NCI-H345 (cell line): Measurements from ENCODE around the gene ARHGAP19.
"Not testable (repeated sequence)": the region's sequence is repeated elsewhere in the genome, so short reads cannot be mapped to it uniquely, and the experiment has no call there.

Experiments used
- DNase-seq: peaks from one replicate; lab custom pipeline; 2025; lab: John Stamatoyannopoulos, UW

The ARHGAP19 gene

GRCh38 chr10:97321032-97321803, 28.8 kb upstream of the ARHGAP19 start:
- peak; percentile 66 for DNase-seq

GRCh38 chr10:97320480-97321031, 28.1 kb upstream of the ARHGAP19 start:
- DNase-seq, result no peak

- no peak for DNase-seq
Observed at GRCh38 chr10:97319671-97320479, 27.4 kb upstream of the ARHGAP19 start.

GRCh38 chr10:97318772-97319651, 26.6 kb upstream of the ARHGAP19 start, which contains the start of gene FRAT1:
Gene FRAT1, plus strand, starts transcription at chr10:97319271. Its CDS starts 183 bp downstream, at chr10:97319454.
- DNase-seq, result peak; percentile 77

GRCh38 chr10:97314671-97315070, 22.2 kb upstream of the ARHGAP19 start:
- DNase-seq, result no peak

- DNase-seq, result no peak
Observed at GRCh38 chr10:97312897-97313296, 20.5 kb upstream of the ARHGAP19 start.

- DNase-seq, result no peak
Observed at GRCh38 chr10:97311111-97311626, 18.7 kb upstream of the ARHGAP19 start.

- no peak for DNase-seq
Observed at GRCh38 chr10:97307866-97308780, 15.7 kb upstream of the ARHGAP19 start.

GRCh38 chr10:97307441-97307840, 15.0 kb upstream of the ARHGAP19 start:
- DNase-seq, result no peak

- no peak for DNase-seq
Observed at GRCh38 chr10:97302088-97302791, 9.8 kb upstream of the ARHGAP19 start.

- DNase-seq, result no peak
Observed at GRCh38 chr10:97300980-97301379, 8.5 kb upstream of the ARHGAP19 start.

GRCh38 chr10:97298223-97298571, 5.8 kb upstream of the ARHGAP19 start:
- no peak for DNase-seq

GRCh38 chr10:97297556-97298222, 5.3 kb upstream of the ARHGAP19 start:
- no peak for DNase-seq

- no peak for DNase-seq
Observed at GRCh38 chr10:97292862-97293198, 393 bp upstream of the ARHGAP19 start.

GRCh38 chr10:97291357-97292096, 910 bp downstream of the ARHGAP19 start:
- DNase-seq, result no peak

- not testable (repeated sequence) for DNase-seq
Observed at GRCh38 chr10:97290576-97291356, 1.7 kb downstream of the ARHGAP19 start.

GRCh38 chr10:97290076-97290475, 2.4 kb downstream of the ARHGAP19 start:
- DNase-seq, result not testable (repeated sequence)

GRCh38 chr10:97280783-97281182, 11.7 kb downstream of the ARHGAP19 start:
- no peak for DNase-seq
